B cell (primary cell): ENCODE results near the gene SRGAP2.
"Not testable (repeated sequence)": the region's sequence is repeated elsewhere in the genome, so short reads cannot be mapped to it uniquely, and the experiment has no call there.

Experiments
- EZH2 ChIP-seq: IDR thresholded peaks from 2 replicates; pipeline ENCODE4 v1.6.1; 2012; ENCODE audit warnings: borderline replicate concordance, low read depth, mild to moderate bottlenecking, moderate library complexity, low read length; ENCODE audit not compliant: insufficient read depth, poor library complexity, severe bottlenecking
- TF ChIP-seq, protein P1 (sequence below): fragments of 200-600 bp; IDR thresholded peaks from one replicate; pipeline ENCODE4 v1.8.0; 2022; ENCODE audit warnings: antibody characterized with exemption, mild to moderate bottlenecking

DNA sequence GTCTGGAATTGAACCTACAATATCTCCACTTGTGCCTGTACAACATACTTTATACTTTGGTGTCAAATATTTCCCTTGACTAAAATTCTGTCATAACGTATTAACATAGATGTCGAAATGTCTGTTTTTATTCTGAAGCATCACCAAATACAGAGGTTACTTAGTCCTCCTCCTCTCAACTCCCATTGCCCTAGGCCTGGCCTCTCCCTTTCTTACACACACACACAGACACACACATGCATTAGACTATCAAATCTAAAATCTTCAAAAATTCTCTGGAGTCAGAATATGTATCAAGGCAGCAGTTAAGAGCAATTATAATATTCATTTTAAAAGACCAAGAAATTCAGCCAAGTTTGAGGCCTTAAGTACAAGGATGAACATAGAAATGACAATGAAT, 8.2 kb upstream of the SRGAP2 start:
- TF ChIP-seq, protein P1, sequence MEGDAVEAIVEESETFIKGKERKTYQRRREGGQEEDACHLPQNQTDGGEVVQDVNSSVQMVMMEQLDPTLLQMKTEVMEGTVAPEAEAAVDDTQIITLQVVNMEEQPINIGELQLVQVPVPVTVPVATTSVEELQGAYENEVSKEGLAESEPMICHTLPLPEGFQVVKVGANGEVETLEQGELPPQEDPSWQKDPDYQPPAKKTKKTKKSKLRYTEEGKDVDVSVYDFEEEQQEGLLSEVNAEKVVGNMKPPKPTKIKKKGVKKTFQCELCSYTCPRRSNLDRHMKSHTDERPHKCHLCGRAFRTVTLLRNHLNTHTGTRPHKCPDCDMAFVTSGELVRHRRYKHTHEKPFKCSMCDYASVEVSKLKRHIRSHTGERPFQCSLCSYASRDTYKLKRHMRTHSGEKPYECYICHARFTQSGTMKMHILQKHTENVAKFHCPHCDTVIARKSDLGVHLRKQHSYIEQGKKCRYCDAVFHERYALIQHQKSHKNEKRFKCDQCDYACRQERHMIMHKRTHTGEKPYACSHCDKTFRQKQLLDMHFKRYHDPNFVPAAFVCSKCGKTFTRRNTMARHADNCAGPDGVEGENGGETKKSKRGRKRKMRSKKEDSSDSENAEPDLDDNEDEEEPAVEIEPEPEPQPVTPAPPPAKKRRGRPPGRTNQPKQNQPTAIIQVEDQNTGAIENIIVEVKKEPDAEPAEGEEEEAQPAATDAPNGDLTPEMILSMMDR: not testable (repeated sequence)
- TF ChIP-seq EZH2: not testable (repeated sequence)
